ENCODE measurements around the gene AP3S1. TPM values are rescaled to one million over a fixed set of nuclear protein-coding genes. Genes with fewer than 3 reads are reported as not detected.
A peak's percentile ranks its signal among the peaks of the same experiment; 100 is the strongest.

The AP3S1 gene
- total RNA-seq, 1 donor: 126 TPM

- DNase-seq (ENCODE audit: low read depth): no peak
- TF ChIP-seq, protein P1, sequence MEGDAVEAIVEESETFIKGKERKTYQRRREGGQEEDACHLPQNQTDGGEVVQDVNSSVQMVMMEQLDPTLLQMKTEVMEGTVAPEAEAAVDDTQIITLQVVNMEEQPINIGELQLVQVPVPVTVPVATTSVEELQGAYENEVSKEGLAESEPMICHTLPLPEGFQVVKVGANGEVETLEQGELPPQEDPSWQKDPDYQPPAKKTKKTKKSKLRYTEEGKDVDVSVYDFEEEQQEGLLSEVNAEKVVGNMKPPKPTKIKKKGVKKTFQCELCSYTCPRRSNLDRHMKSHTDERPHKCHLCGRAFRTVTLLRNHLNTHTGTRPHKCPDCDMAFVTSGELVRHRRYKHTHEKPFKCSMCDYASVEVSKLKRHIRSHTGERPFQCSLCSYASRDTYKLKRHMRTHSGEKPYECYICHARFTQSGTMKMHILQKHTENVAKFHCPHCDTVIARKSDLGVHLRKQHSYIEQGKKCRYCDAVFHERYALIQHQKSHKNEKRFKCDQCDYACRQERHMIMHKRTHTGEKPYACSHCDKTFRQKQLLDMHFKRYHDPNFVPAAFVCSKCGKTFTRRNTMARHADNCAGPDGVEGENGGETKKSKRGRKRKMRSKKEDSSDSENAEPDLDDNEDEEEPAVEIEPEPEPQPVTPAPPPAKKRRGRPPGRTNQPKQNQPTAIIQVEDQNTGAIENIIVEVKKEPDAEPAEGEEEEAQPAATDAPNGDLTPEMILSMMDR (IDR thresholded peaks at IDR 0.05; ENCODE audit: insufficient read depth, low read depth, low read length): no peak
These were observed 5.6 kb downstream of the AP3S1 start for GRCh38 chr5:115847290-115847689.

GRCh38 chr5:115849258-115849798 is 7.6 kb downstream of the AP3S1 start:
- DNase-seq (ENCODE audit: low read depth): no peak
- no peak overlapping the region for H3K4me3 ChIP-seq (ENCODE audit: low read depth, low read length)
- TF ChIP-seq, protein P1 (IDR thresholded peaks at IDR 0.05; ENCODE audit: insufficient read depth, low read depth, low read length): no peak

More at GRCh38 chr5:115847290-115847689, 5.6 kb downstream of the AP3S1 start:
- no peak overlapping the region for H3K4me3 ChIP-seq (ENCODE audit: low read depth, low read length)

DNA sequence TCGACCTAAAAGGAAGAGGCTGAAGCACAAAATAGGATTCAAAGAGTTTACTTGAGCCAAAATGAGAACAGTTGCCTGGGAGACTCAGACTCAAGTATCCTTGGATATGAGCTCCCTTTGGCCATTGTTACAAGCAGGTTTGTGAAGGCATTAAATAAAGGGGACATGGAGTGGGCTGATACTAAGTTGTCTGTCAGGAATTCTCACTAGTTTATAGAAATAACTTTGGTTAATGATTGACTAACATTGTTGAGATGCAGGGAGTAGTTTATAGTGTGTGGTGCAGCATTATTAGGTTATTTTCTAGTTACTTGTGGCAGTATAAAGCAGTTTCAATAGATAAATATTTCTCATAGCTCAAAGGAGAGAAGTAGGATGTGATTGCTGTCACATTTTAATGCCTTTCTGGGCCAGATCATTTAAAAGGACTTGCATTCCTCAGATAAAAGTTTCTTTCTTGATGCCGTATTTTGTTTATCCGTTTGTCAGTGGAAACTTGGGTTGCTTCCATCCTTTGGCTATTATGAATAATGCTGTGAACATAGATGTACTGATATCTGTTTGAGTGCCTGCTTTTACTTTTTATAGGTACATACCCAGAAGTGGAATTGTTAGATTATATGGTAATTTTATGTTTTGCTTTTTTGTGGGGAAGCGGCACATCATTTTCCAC is 9.1 kb downstream of the AP3S1 start:
- DNase-seq (ENCODE audit: low read depth): peak; percentile 55
- no peak overlapping the region for H3K4me3 ChIP-seq (ENCODE audit: low read depth, low read length)
- TF ChIP-seq, protein P1 (IDR thresholded peaks at IDR 0.05; ENCODE audit: insufficient read depth, low read depth, low read length): no peak

DNA sequence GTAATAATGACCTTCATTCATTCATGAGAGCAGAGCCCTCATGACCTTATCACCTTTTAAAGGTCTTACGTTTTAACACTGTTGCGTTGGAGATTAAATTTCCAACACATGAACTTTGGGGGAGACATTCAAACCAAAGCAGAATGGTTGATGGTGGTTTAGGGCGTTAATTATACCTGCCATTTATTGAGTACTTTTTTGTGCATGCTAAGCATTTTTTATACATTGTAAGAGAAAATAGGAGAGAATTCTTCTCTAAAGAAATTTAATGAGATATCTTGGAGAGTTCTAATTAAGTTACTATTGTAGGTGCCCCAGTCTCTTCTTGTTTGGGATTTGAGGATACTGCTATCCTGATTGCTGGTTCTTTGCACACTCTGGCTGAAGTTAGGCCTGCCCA is 12.4 kb downstream of the AP3S1 start:
- DNase-seq (ENCODE audit: low read depth): no peak
- TF ChIP-seq, protein P1 (IDR thresholded peaks at IDR 0.05; ENCODE audit: insufficient read depth, low read depth, low read length): no peak

DNA sequence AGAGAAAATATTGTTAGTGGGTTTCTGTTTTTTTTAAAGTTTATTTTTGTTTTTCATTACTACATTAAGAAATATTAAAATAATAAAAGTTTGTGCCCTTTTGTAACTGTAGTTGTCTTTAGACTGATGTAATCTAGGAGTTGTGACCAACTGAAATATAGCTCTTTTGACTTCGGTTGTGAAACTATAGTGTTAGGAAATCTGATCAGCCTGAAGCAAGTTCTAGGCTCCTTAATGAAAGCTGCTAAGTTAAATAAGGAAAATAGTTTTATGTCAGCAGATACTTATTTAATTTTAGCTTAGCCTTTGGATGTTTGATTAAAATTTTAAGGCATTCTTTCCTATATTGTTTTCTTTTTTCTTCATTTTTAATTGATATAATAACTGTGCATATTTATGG is 14.2 kb downstream of the AP3S1 start:
- H3K4me3 ChIP-seq (ENCODE audit: low read depth, low read length): no peak overlapping the region
- peak; percentile 71 for DNase-seq (ENCODE audit: low read depth)
- TF ChIP-seq, protein P1 (IDR thresholded peaks at IDR 0.05; ENCODE audit: insufficient read depth, low read depth, low read length): no peak

More for the DNA sequence above, 12.4 kb downstream of the AP3S1 start:
- H3K4me3 ChIP-seq (ENCODE audit: low read depth, low read length): no peak overlapping the region

DNA sequence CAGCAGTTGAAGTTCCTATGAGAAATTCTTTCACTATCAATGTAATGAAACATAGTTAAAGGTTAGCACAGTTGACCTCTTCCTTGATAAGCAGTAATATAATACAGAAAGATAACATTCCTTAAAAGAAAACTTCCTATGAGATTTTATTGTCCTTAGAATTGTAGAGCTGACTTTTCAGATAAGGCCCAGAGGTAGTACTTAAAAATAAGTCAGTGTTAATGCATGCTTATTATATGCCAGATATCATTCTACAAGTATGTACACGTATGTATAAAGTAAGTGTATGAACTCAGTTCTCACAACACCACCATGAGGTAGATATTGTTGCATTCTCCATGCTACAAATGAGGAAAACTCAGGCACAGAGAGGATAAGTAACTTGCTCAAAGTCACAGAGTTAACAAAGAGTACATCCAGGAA is 15.3 kb downstream of the AP3S1 start:
- no peak overlapping the region for H3K4me3 ChIP-seq (ENCODE audit: low read depth, low read length)
- no peak for DNase-seq (ENCODE audit: low read depth)
- TF ChIP-seq, protein P1 (IDR thresholded peaks at IDR 0.05; ENCODE audit: insufficient read depth, low read depth, low read length): no peak
